Mesendoderm (in vitro differentiated cells): Measurements from ENCODE around the gene C1orf216. TPM values are rescaled to one million over a fixed set of nuclear protein-coding genes. Genes with fewer than 3 reads are reported as not detected.

Experiments used
- DNase-seq: peaks from one replicate; pipeline ENCODE4 v3.0.0; 2013
- H2AK5ac ChIP-seq: 2 replicates; pipeline ENCODE4 v1.6.1; 2013; ENCODE audit warnings: low read length, inconsistent platforms
- H2BK120ac ChIP-seq: 2 replicates; pipeline ENCODE4 v1.6.1; 2013; ENCODE audit warnings: low read depth, mild to moderate bottlenecking, low read length, moderate library complexity, mixed read lengths
- H2BK15ac ChIP-seq: replicated peaks from 2 replicates; pipeline ENCODE4 v1.6.1; 2013; ENCODE audit warnings: low read depth, mild to moderate bottlenecking, moderate library complexity
- H2BK5ac ChIP-seq: 2 replicates; pipeline ENCODE4 v1.6.1; 2013; ENCODE audit warnings: low read length, inconsistent platforms
- H3K18ac ChIP-seq: 2 replicates; pipeline ENCODE4 v1.6.1; 2013; ENCODE audit warnings: mild to moderate bottlenecking, low read length, mixed read lengths
- H3K23ac ChIP-seq: one replicate; pipeline ENCODE4 v1.6.1; 2013; ENCODE audit warnings: low read length
- H3K27ac ChIP-seq: 2 replicates; pipeline ENCODE4 v1.5.1; 2013; ENCODE audit warnings: low read depth, mild to moderate bottlenecking, inconsistent platforms, low read length, moderate library complexity
- H3K27me3 ChIP-seq: 2 replicates; pipeline ENCODE4 v1.6.1; 2013; ENCODE audit warnings: low read length, control low read depth, mild to moderate bottlenecking, inconsistent platforms; ENCODE audit not compliant: insufficient read depth, poor library complexity
- H3K36me3 ChIP-seq: 2 replicates; pipeline ENCODE4 v1.6.1; 2013; ENCODE audit warnings: low read length, inconsistent platforms; ENCODE audit not compliant: control insufficient read depth, insufficient read depth
- H3K4ac ChIP-seq: one replicate; pipeline ENCODE4 v1.6.1; 2013; ENCODE audit warnings: low read depth, mild to moderate bottlenecking, low read length, moderate library complexity
- H3K4me1 ChIP-seq: 2 replicates; pipeline ENCODE4 v1.6.1; 2013; ENCODE audit warnings: low read depth, low read length, inconsistent platforms; ENCODE audit not compliant: control insufficient read depth
- H3K4me2 ChIP-seq: 2 replicates; pipeline ENCODE4 v1.6.1; 2013; ENCODE audit warnings: low read length
- H3K4me3 ChIP-seq: 2 replicates; pipeline ENCODE4 v1.5.1; 2013; ENCODE audit warnings: mild to moderate bottlenecking, low read length
- H3K56ac ChIP-seq: one replicate; pipeline ENCODE4 v1.6.1; 2013; ENCODE audit warnings: low read length
- H3K79me1 ChIP-seq: 2 replicates; pipeline ENCODE4 v1.6.1; 2013; ENCODE audit warnings: low read length, inconsistent platforms
- H3K79me2 ChIP-seq: 2 replicates; pipeline ENCODE4 v1.6.1; 2013; ENCODE audit warnings: mild to moderate bottlenecking, low read length; ENCODE audit not compliant: control insufficient read depth, insufficient read depth
- H3K9ac ChIP-seq: 2 replicates; pipeline ENCODE4 v1.6.1; 2013; ENCODE audit warnings: low read length, inconsistent platforms
- H4K5ac ChIP-seq: one replicate; pipeline ENCODE4 v1.6.1; 2013; ENCODE audit warnings: low read length
- H4K8ac ChIP-seq: one replicate; pipeline ENCODE4 v1.6.1; 2013; ENCODE audit warnings: low read depth, mild to moderate bottlenecking, control low read depth, low read length, moderate library complexity
- WGBS: extraction: QIAGEN DNeasy Blood & Tissue Kit; methylation state at CpG from one replicate; pipeline ENCODE4 v1.1.7; 2013; ENCODE audit warnings: low lambda C conversion rate, missing lambda C conversion rate; ENCODE audit not compliant: insufficient coverage; ENCODE audit errors: extremely low coverage; 5-methylcytosine and 5-hydroxymethylcytosine counted together
- polyA plus RNA-seq, 2 experiments: library from polyadenylated mRNA; stranded (reverse); fragments of 200-250 nt; gene quantifications; one replicate each; pipeline ENCODE4 v1.2.3, GENCODE V29; 2013

The C1orf216 gene, protein sequence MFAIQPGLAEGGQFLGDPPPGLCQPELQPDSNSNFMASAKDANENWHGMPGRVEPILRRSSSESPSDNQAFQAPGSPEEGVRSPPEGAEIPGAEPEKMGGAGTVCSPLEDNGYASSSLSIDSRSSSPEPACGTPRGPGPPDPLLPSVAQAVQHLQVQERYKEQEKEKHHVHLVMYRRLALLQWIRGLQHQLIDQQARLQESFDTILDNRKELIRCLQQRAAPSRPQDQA
- 4.8 TPM for polyA plus RNA-seq (2013, experiment 1 of 2)
- 4.9 TPM for polyA plus RNA-seq (2013, experiment 2 of 2)

DNA sequence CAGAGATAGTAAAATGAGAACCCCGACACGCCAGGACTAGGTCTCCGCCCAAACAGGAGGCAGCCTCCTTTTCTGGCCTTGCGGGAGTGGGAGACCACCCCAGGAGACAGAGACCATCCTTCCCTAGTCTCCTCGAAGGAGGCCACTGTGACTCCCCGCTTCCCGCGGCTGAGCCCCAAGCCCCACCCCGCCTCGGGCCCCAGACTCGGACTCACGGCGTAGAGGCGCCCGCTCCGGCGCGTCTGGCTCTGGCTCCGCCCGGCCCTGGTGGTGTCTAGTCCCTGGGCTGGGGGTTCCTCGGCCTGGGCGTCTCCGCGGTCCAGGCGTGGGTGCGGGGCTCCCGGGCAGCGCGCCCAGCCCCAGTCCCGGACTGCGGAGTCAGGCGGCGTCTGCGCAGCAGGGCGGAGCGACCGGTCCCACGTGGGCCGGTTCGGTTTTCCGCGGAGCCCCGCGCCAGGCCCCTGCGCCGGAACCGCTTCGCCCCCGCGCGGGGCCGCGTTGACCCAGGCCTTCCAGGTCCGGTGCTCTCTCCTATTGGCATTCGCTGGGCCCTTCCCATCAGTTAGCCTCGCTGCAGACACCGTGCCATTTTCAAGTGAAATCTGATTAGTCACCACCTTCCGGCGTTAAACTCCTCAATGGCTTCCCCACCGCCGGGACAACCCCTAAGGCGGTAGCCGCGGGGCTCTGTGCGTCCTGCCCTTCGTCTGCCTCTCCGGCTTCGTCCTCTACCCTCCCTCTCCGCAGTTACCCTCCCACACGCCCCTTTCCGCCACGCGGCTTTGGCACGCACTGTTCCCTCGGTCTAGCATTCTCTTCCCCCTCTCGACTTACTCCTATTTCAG lies at the start of gene C1orf216:
Gene C1orf216, minus strand, starts transcription at position 393 of the 845 bp plus-strand sequence. CDS start 2,563 bp downstream, outside the sequence.
- Histone ChIP-seq H2AK5ac (no peak within 1 kb of the TSS), H3K4ac (peak within 1 kb of the TSS; percentile 76), H3K56ac (peak within 1 kb of the TSS; percentile 93), H3K4me1 (peaks cover 5% of the 10 kb centered on the region), H2BK120ac (no peak within 1 kb of the TSS), H3K79me2 (peaks cover 2% of the 10 kb centered on the region), H3K23ac (no peak within 1 kb of the TSS), H4K5ac (peak within 1 kb of the TSS; percentile 64), H3K36me3 (peaks cover 6% of the 10 kb centered on the region), H4K8ac (no peak within 1 kb of the TSS), H2BK5ac (no peak within 1 kb of the TSS), H3K79me1 (peaks cover 15% of the 10 kb centered on the region), H3K4me3 (peak within 1 kb of the TSS; percentile 66), H3K27me3 (no peaks in the 10 kb centered on the region), H2BK15ac (no peak within 1 kb of the TSS), H3K4me2 (peak within 1 kb of the TSS; percentile 43), H3K18ac (peak within 1 kb of the TSS; percentile 62), H3K27ac (peak within 1 kb of the TSS; percentile 46), H3K9ac (peak within 1 kb of the TSS; percentile 87)
- WGBS: no CpG with 5 or more reads among the region's 76 CpGs
- peak; percentile 80 for DNase-seq

DNA sequence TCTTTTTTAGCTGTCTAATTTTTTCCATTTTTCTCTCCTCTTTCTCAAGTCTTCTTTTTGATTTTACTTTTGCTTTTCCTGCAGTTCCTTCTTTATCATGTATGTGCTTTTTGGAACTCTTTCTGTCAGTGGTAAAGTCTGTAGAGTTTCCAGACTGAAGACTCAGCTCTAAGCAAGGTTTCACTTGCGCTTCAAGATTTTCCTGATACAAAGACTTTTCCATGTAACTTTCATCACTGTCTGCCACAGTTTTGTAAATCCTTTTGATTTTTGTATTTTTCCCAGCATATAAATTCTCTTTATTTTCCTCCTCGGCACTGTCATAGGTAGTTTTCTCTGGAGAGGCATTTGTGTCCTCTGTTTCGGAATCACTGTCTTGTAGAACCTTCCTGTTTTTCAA lies 45.6 kb upstream of the C1orf216 start:
- no peak overlapping the region for H3K18ac ChIP-seq
- no peak overlapping the region for H3K56ac ChIP-seq
- no peak overlapping the region for H4K8ac ChIP-seq
- H3K79me2 ChIP-seq: peaks cover 13% of the 10 kb centered on the region
- no peak overlapping the region for H2AK5ac ChIP-seq
- no peak overlapping the region for H4K5ac ChIP-seq
- H2BK15ac ChIP-seq: no peak overlapping the region
- H3K79me1 ChIP-seq: peaks cover 3% of the 10 kb centered on the region
- no peak overlapping the region for H2BK120ac ChIP-seq
- H3K27ac ChIP-seq: no peak overlapping the region
- H3K4me2 ChIP-seq: no peak overlapping the region
- DNase-seq: no peak
- H3K9ac ChIP-seq: no peak overlapping the region
- H3K36me3 ChIP-seq: no peaks in the 10 kb centered on the region
- H3K23ac ChIP-seq: no peak overlapping the region
- H2BK5ac ChIP-seq: no peak overlapping the region
- H3K4me1 ChIP-seq: no peaks in the 10 kb centered on the region
- no CpG with 5 or more reads among the region's 3 CpGs for WGBS
- H3K4me3 ChIP-seq: no peak overlapping the region
- no peaks in the 10 kb centered on the region for H3K27me3 ChIP-seq
- no peak overlapping the region for H3K4ac ChIP-seq

DNA sequence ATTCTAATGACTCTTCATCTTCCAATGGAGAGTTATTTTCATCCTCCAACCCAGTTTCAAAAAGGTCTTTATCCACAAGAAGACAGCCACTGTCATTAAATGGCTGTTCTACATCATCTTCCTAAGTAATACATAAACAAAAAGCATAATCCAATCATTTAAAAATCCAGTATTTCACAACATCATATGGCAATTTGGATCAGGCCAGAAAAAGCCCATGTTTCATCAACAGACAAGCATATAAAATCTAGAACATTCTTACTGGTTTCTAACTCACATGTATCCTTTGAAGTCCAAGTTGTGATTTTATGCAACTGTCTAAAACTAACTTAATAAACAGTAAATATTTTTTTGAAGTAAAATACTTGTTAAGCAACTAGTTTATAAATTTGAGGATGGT lies 44.5 kb upstream of the C1orf216 start:
- no peak for DNase-seq

DNA sequence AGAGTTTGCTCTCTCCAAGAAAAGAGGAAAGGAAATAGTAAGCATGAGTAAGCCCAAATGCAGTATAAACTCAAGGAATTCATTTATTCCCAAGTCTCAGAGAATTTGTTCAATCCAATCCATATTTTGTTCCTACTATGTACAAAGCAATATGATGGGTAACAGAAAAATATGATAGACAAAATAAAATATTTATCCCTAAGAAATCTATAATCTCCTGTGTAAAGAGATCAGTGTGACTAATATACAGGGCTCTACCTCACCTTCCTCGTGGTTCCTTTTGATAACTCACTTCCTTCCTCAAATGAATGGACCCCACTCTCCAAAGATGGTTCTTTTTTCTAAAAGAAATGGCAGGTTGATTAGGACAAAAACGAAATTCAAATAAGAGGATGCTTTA lies 43.5 kb upstream of the C1orf216 start:
- no CpG with 5 or more reads among the region's 2 CpGs for WGBS
- Histone ChIP-seq H3K9ac (no peak overlapping the region), H2AK5ac (no peak overlapping the region), H3K79me2 (peaks cover 3% of the 10 kb centered on the region), H3K27ac (no peak overlapping the region), H2BK120ac (no peak overlapping the region), H3K36me3 (no peaks in the 10 kb centered on the region), H3K27me3 (no peaks in the 10 kb centered on the region), H3K18ac (no peak overlapping the region), H3K4ac (no peak overlapping the region), H3K4me1 (no peaks in the 10 kb centered on the region), H4K8ac (no peak overlapping the region), H3K23ac (no peak overlapping the region), H2BK15ac (no peak overlapping the region), H3K79me1 (peaks cover 5% of the 10 kb centered on the region), H4K5ac (no peak overlapping the region), H3K56ac (no peak overlapping the region), H2BK5ac (no peak overlapping the region), H3K4me3 (no peak overlapping the region), H3K4me2 (no peak overlapping the region)
- DNase-seq: no peak

More for the DNA sequence above, 44.5 kb upstream of the C1orf216 start:
- H3K23ac ChIP-seq: no peak overlapping the region
- H3K4me3 ChIP-seq: no peak overlapping the region
- H2BK15ac ChIP-seq: no peak overlapping the region
- H3K4ac ChIP-seq: no peak overlapping the region
- H3K9ac ChIP-seq: no peak overlapping the region
- H3K56ac ChIP-seq: no peak overlapping the region
- H3K27ac ChIP-seq: no peak overlapping the region
- H3K36me3 ChIP-seq: no peaks in the 10 kb centered on the region
- no peak overlapping the region for H2BK5ac ChIP-seq
- no peak overlapping the region for H4K8ac ChIP-seq
- H4K5ac ChIP-seq: no peak overlapping the region
- no peak overlapping the region for H2AK5ac ChIP-seq
- peaks cover 8% of the 10 kb centered on the region for H3K79me2 ChIP-seq
- no peak overlapping the region for H2BK120ac ChIP-seq
- no peak overlapping the region for H3K4me2 ChIP-seq
- no peaks in the 10 kb centered on the region for H3K4me1 ChIP-seq
- H3K79me1 ChIP-seq: peaks cover 5% of the 10 kb centered on the region
- H3K27me3 ChIP-seq: no peaks in the 10 kb centered on the region
- no peak overlapping the region for H3K18ac ChIP-seq

DNA sequence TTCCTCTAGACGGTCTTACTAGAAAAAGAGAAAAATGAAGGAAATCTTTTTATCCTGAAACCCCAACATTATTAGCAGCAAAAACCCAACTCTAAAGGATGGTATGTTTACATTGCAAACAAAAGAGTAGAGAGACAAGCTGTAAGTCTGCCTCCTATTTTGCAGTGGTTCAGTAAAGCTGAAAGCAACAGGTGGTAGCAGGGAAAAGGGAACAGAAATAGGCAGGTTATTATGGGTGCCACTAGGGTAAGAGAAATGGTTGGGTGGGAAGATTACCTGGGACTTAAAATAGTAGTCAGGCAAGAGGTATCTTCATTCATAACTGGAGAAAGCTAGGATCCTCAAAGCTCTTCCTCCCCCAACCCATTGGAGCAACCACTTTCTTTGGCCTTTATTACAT lies 37.4 kb upstream of the C1orf216 start:
- Histone ChIP-seq H3K36me3 (no peaks in the 10 kb centered on the region), H3K4ac (no peak overlapping the region), H3K79me2 (peaks cover 2% of the 10 kb centered on the region), H4K5ac (no peak overlapping the region), H3K4me1 (no peaks in the 10 kb centered on the region), H3K79me1 (peaks cover 6% of the 10 kb centered on the region), H2BK5ac (no peak overlapping the region), H3K4me2 (no peak overlapping the region), H3K9ac (no peak overlapping the region), H3K18ac (no peak overlapping the region), H3K4me3 (no peak overlapping the region), H2BK15ac (no peak overlapping the region), H2BK120ac (no peak overlapping the region), H3K23ac (no peak overlapping the region), H2AK5ac (no peak overlapping the region), H3K27ac (no peak overlapping the region), H4K8ac (no peak overlapping the region), H3K27me3 (no peaks in the 10 kb centered on the region), H3K56ac (no peak overlapping the region)
- no peak for DNase-seq
- WGBS: no CpG with 5 or more reads among the region's 1 CpG
